ENCODE data around the gene XYLT1.

The XYLT1 gene

DNA sequence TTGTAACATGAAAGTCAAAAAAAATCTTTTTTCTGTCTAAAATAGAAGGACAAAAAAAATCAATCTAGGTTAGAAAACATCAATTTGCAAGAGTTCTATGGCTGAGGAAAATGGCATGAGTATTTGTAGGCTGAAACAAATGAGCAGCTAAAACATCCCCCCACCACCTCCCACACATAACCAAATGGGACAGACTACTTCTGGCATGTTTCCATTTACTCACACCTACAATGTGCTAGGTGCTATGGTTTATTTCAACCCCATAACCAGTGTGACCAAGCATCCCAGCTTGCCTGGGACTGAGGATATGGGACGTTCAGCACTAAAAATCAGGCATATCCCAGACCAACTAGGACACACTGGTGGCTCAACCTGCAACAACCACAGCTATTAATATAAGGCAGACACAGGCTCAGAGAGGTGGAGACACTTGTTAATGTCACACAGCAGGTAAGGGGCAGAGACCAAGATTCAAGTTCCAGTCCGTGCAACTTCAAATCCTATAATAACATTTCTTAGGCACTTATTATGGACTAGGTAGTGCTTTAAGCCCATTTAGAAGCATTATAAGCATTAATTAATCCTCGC, 96.0 kb downstream of the XYLT1 start:
- DNase-seq (ENCODE audit: low read depth): no peak

DNA sequence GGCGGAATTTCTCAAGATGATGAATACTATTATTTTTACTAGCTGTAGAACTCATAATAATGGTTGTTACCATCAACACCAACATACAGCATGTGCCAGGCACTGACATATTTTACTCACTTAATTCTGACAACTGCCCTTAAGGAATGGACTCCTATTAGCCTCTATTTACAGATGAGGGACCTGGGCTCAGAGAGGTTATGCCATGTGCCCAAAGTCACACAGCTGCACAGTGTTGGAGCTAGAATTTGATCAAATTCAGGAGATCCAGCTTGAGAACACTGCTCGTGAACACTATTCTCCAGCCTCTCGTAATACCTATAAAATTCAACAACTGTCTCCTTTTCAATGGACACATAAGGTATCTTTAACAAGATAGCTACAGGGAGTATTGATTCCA, 97.2 kb downstream of the XYLT1 start:
- no peak for DNase-seq (ENCODE audit: low read depth)

DNA sequence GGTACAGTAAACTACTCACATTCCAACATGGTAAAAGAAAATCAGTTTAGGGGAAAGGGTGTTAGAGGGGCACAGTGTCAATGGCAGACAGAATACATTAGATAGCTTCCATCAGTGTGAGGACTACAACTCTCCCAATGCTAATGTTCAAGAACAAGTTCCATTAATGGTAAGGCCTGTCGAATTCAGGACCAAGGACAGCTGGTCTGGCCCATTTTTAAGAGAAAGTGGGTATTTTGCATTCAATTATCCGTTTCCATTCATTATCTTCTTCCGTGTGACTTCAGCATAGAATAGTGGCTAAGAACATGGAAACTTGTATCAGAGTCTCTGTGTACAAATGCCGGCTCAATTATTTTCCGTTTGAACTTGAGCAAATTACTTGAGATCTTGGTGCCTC, 98.4 kb downstream of the XYLT1 start:
- DNase-seq (ENCODE audit: low read depth): no peak

DNA sequence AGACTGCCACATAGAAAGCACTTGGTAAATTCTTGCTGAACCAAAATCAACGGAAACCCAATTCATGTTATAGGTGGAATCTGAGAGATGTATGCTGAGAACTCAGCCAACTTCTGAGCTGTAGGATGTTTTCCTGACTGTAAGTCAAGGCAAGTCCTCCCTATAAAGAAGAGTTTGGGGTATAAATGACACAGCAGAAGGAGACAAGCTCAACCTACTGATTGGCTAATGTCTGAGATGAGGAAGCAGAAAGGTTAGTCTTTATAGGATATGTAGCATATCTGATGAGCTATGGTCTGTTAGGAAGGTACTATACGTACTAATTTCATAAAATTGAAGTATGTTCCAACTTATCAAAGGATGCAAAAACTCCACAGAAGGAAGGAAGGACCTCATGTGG, 99.5 kb downstream of the XYLT1 start:
- no peak for DNase-seq (ENCODE audit: low read depth)

DNA sequence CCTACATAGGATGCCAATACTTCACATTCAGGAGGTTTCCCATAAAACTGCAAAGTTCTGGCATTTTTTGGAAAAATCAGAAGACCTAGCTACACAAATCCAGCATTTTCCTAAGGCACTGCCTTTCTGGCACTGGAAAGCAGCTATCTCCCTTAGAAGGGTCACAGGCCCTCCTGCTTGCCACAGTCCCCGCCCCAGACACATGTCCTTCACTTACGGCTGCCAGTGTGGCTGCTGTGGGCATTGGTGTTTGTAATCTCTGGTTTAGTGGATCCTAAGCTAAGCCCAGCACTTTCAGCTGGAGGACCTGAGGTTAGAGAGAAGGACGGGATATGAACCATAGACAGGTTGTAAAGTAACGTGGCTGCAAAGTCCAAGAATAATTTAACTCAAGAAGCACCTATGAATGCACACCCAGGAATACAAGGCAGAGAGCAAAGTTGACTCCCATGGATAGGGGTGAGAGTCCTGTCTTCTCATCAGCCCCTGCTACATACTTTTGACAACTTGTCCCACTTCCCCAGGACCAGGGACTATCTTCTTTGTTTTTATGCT, 100.0 kb downstream of the XYLT1 start:
- DNase-seq (ENCODE audit: low read depth): no peak

DNA sequence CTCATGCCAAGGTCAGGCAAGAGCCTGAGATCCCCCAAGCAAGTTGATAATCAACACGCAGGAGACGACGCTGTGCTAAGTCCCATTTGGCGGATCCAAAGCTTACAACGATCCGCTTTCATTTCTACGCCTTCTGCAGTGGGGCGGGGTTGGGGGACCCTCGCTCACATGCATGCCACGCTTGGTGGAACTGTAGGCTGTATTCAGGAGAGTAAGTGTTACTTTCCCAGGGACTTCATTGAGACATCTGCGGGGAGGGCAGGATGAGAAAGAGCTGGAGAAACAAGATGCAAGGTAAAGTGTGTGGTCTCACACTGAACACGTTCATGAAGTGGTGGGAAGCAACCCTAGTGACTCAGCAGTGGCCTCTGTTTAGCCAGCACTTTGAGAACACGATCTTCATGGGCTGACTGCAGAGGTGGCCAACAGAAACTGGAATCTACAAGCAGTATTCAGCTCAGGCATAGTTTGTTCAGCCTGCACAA, 100.5 kb downstream of the XYLT1 start:
- DNase-seq (ENCODE audit: low read depth): no peak

DNA sequence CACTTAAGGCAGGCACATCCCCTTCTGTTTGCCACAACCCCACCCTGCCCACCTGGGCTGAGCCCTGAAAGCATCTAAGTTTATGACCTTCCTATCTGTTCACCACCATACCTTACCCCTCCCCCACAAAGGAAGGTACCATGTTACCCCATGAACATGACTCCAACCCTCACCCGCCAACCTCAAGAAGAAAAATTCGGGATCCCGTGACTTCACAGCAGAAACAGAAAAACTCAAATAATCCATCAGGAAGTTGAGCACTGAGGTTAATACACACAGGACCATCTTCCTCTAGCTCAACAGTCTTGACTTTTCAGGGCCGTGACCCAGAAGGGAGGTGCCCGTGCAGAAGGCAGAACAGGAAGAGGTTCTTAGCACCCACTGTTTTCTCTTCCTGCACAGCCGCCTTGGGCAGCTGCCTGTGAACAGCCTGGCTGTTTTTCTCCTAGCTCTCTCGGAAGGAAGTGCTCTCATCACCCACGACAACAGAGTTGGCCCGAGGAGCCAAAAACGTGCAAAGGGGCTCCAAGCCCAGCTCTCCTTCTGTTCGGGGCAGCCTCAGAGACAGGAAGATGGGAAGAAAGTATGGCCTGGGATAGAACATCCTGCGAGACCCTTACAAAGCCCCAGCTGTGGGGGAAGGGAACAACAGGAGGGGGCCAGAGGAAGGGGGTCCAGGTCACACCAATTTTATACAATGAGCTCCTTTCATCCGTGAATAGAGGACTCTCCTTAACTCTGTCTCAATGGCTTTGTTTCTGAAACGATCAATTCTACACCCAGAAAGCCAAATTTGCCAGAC, 101.1 kb downstream of the XYLT1 start:
- DNase-seq (ENCODE audit: low read depth): peak; percentile 42

DNA sequence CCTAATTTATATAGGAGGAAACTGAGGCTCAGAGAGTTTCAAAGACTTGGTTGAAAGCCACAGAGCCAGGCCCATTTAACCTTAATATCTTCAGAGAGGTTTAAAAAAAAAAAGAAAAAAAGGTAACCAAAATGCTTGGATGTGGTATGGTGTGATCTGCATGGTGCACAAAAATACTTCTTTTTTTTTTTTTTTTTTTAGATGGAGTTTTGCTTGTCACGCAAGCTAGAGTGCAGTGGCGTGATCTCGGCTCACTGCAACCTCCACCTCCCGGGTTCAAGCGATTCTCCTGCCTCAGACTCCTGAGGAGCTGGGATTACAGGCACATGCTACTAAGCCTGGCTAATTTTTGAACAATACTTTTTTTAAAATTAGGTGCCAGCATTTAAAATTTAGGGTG, 101.8 kb downstream of the XYLT1 start:
- DNase-seq (ENCODE audit: low read depth): no peak

DNA sequence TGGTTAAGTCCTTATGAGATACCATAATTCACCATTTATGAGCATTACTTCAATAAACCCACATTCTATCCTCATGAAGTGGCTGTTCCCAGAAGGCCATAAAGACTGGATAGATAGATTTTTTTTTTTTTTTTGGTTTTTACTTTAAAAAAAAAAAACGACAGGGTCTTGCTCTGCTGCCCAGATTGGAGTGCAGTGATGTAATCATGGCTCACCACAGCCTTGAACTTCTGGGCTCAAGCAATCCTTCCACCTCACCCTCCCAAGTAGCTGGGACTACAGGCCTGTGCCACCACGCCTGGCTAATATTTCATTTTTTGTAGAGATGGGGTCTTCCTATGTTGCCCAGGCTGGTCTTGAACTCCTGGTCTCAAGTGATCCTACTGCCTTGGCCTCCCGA, 102.3 kb downstream of the XYLT1 start:
- DNase-seq (ENCODE audit: low read depth): no peak

DNA sequence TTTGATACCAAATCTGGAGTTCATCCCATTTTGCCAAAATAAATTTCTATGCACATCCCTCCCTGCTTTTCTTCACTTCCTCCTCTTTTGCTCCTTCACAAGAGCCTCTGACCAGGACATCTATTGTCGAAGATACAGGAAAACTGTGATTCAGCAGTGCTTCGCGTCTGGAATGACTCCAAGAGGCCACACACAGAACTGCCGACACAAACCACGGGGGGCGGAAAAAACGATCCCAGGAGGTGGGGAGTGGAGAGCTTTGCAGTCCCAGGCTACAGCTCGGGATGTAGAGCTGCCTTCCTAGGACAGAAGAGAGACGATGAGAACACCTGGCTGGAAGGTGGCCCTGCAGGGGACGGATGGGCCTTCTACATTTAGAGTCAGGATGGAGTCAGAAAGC, 102.8 kb downstream of the XYLT1 start:
- DNase-seq (ENCODE audit: low read depth): no peak

DNA sequence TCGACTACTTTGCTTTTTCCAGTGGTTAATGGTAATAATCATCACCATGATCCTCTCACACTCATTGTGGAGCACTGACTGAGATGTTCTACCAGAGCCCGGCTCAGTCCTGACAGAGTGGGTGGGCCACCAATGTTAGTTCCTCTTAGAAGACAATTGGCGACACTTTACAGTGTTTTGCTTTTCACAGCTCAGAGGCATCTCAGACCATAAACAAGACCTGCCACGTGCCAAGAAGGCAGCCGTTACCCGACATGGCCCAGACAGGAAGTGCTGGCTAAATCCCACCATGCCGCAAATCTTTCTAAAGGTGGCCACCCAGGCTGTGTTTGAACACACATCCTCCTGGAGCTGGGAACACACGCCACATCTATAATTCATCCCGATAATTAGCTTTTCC, 103.7 kb downstream of the XYLT1 start:
- DNase-seq (ENCODE audit: low read depth): no peak

DNA sequence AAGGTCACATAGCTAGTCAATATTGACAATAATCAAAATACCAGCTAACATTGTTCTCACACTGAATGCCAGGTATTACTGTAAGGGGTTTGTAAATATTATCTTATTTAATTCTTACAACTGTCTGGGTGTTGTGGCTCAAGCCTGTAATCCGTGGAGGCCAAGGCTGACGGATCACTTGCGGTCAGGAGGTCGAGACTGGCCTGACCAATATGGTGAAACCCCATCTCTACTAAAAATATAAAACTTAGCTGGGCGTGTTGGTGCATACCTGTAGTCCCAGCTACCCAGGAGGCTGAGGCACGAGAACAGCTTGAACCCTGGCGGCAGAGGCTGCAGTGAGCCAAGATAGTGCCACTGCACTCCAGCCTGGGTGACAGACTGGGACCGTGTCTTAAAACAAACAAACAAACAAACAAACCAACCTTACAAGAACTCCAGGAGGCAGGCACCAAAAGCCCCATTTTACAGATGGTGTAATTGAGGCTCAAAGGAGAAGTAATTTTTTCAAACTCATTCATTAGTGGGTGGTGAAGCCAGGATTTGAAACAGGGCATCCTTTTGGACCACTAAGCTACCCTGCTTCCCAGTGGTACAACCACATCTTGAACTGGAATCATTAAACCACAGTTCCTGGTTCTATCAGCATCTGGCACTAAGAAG, 104.3 kb downstream of the XYLT1 start:
- DNase-seq (ENCODE audit: low read depth): no peak

DNA sequence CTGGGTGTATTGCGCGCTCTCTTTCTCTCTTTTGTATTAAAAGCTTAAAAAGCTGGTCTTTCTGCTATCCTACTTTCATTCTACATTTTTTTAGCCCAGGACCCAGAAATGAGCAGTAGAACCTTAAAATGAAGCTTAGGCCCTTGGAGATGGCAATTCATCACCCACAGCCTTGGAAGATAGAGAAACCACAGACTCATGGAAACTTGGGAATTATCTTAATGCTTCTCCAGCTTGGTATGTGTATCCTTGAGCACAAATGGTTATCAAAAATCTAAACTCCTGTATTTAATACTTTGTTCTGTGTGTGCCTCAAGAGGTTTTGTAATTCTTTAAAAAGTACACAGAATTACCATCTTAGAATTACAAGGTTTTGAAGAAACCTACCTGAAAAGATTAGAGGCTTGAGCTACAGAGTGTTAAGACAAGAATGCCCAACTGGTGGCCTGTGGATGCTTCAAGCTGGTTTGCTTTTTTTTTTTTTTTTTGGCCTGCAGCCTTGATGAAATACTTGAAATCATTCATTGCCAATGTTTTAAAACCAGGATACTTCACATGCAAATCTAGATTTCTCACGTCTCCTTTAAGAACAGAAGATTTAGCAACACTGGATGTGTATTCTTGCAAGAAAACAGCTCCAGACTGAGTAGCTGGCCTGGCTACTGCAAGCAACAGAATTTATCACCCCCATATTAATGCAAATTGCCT, 105.0 kb downstream of the XYLT1 start:
- DNase-seq (ENCODE audit: low read depth): no peak

DNA sequence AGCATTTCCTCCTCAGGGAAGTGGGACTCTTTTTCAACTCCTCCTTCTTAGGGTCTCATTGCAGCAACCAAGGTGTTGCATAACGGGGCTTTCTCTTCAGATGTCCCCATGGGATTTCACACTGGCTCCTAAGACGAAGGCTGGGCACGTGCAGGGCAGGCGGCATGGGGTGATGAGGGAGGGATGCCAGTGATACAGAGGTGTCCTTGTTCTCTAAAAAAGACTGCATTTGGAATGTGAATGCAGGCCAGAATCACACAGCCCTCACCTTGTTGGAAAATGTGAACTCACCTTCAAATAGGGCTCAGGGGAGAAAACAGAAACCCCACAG, 105.6 kb downstream of the XYLT1 start:
- no peak for DNase-seq (ENCODE audit: low read depth)

DNA sequence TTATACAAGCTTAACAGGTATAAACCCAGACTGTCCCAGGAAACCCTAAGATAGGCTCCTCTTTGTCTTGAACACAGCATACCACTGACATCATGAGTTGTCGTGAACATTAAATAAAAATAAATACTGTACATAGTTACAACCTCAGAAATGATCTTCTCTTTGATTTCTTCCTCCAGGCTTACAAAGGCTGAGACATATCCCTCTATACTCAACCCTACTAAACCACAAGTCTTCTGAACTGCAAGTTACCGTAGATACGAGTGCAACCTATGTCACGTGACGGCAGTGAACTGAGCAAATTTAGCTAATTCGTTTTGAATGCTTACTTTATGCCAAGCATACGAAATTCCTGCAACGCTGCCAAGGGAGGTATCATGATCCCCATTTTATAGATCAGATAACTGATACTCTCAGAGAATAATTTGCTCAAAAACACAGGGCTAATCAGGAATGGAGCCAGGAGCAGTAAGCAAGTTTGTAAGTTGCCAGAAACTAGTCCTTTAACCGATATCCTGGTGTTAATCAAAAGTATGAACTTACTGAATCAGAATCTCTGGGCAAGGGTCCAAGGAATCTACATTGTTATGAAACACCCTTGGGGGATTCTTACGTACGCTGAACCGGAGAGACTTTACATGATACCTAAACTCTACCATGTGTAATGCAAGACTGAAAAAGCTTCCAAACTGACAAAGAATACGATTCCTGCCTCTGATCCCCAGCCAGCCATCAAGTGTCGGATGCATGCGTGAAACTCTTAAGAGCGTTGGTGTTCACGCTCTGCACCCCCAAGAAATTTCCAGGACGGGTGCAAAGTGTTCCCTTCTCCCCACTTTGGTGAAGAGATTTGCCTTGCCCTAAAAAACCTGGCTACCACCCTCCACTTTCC, 106.2 kb downstream of the XYLT1 start:
- DNase-seq (ENCODE audit: low read depth): no peak

DNA sequence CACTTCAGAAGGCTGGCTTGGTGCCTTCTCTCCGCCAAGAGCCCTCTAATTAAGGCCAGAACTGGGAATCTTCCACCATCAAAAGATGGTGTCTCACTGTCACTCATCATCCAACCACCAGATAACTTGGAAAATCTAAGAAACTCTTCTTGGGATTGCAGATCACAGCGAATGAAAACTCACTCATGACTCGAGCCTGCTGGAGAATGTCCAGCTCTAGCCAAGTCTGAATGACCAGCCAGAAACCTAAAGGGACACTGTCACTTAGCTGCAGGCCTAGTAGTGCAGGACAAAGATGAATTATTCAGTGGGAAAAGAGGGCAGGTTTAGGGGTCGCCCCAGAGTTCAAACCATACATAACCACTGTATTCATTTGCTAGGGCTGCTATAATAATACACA, 107.8 kb downstream of the XYLT1 start:
- no peak for DNase-seq (ENCODE audit: low read depth)

DNA sequence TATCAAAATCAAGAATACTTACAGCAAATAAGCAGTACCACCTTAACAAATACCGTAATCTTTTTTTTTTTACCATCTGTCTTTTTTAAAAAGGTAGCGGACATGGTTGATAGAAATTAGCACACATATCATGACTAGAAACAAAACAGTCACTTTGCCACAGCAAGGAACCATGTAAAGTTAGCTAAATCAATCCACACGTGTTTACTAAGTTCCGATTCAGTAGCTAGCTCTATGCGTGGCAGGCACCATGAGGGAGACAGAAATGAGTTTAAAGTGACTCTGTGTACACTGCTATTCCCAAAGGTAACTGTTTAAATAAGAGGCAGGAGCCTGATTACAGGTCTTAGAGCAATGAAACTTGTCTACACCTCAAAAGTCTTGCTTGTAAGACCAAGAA, 108.6 kb downstream of the XYLT1 start:
- no peak for DNase-seq (ENCODE audit: low read depth)

DNA sequence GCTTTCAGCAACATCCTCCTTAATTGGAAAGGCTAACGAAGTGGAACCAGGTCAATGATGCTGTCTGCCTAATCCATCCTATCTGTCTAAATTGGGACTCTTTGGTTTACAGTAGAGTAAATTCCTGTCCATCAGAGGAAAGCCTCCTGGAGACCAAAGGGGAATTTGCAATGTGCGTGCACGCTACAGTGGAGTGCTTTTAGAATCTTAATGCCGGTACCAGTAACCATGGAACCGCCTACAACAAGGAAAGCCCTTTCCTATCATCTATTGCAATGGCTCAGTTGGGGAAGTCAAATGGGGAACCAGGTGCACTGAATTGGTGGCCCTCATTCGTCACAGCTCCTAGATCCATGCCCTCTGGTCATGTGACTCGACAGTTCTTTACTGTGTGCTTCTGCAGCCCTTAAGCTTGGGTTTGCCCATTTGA, 110.1 kb downstream of the XYLT1 start:
- DNase-seq (ENCODE audit: low read depth): no peak

DNA sequence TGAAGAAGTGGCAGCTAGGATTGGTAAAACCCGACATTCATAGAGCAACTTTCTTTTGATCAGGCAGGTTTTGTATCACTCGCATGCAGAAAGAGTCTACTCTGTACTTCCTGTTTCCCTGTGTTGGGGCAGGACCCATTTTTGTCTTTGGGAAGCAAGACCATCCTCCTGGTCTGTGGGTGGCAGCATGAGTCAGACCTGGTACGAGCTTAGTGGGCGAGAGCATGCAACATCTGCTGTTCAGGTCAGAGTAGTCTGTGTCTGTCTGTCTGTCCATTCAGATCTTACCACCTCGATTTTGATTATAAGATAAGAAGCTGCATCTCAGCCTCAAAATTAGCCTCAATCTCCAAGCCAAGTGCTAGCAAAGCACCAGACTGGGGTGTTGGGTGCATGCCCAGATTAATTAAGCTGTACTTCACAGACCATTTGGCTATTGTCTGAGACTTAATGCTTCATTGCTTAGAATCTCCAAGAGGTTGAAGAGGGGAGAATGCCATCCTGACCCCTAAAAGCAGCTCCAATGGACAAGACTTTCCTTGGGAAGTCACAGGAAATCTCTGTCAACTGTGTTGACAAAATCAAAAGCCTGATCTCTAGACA, 110.9 kb downstream of the XYLT1 start:
- peak; percentile 49 for DNase-seq (ENCODE audit: low read depth)

DNA sequence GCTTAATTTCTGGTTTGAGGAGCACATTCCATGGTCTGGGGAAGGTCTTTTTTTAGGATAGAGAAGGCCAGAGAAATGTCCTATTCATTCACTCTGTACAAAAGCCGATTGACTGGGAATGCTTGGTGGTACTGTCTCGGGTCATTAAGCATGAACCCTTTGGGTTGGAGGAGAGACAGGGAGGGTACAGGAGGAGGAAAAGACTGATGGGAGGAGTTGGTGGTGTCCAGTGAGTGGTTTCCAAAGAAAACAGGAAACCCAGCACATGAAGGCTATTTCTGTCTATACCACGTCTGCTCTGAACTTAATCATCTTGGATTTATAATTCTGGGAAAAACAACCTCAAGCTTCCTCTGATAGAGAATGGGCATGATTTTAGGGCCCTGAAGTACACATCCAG, 111.9 kb downstream of the XYLT1 start:
- DNase-seq (ENCODE audit: low read depth): no peak

DNA sequence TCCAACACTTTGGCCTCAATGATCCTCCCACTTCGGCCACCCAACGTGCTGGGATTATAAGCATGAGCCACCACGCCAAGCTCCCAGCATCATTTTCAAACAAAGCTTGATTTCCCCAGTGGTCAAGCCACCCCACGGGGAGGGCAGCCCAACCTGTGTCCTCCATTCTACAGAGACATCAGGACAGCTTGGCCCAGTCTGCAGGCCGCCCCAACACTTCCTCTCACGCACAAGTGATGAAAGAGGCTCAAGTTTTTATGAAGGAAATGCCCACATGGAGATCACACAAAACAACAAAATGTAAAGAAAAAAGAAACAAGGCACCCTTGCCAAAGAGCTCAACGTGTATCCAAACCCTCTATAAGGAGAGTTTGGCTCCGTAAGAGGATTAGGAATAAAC, 112.4 kb downstream of the XYLT1 start:
- no peak for DNase-seq (ENCODE audit: low read depth)

Data from activated T-cell treated with anti-CD3 and anti-CD28 coated beads for 24 hours (primary cell).